Stimulated activated CD4-positive, alpha-beta T cell treated with anti-CD3 and anti-CD28 coated beads, Interleukin-1b, Interleukin-23, amount 100 ng/mL, for 1 hour (primary cell): Measurements from ENCODE around the gene GNAI1.

Experiments used
- DNase-seq, 2 donors: peaks; one replicate each; pipeline ENCODE4 v3.0.0-alpha.2; 2020; ENCODE audit warnings: low read depth in 2 of 2

GNAI1 gene

GRCh38 chr7:80213814-80214213 lies 79.2 kb downstream of the GNAI1 start:
- no peak for DNase-seq

- DNase-seq: no peak
Observed at GRCh38 chr7:80215734-80216133, 81.1 kb downstream of the GNAI1 start.

- no peak for DNase-seq
Observed at GRCh38 chr7:80216996-80217842, 82.6 kb downstream of the GNAI1 start.

GRCh38 chr7:80218723-80219122 lies 84.1 kb downstream of the GNAI1 start:
- no peak for DNase-seq

GRCh38 chr7:80220022-80220634 lies 85.5 kb downstream of the GNAI1 start:
- no peak for DNase-seq

GRCh38 chr7:80224415-80224814 lies 89.8 kb downstream of the GNAI1 start:
- no peak for DNase-seq

GRCh38 chr7:80225361-80225760 lies 90.7 kb downstream of the GNAI1 start:
- no peak for DNase-seq

GRCh38 chr7:80226629-80227028 lies 92.0 kb downstream of the GNAI1 start:
- no peak for DNase-seq

- DNase-seq: no peak
Observed at GRCh38 chr7:80230327-80230726, 95.7 kb downstream of the GNAI1 start.

- no peak for DNase-seq
Observed at GRCh38 chr7:80231707-80232106, 97.1 kb downstream of the GNAI1 start.

- DNase-seq: no peak
Observed at GRCh38 chr7:80232979-80233724, 98.5 kb downstream of the GNAI1 start.

- no peak for DNase-seq
Observed at GRCh38 chr7:80235334-80235733, 100.7 kb downstream of the GNAI1 start.

GRCh38 chr7:80236681-80237080 lies 102.0 kb downstream of the GNAI1 start:
- DNase-seq: no peak

GRCh38 chr7:80240265-80241025 lies 105.8 kb downstream of the GNAI1 start:
- DNase-seq: no peak

- DNase-seq: no peak
Observed at GRCh38 chr7:80241671-80242070, 107.0 kb downstream of the GNAI1 start.

- DNase-seq: no peak
Observed at GRCh38 chr7:80243425-80243824, 108.8 kb downstream of the GNAI1 start.

- no peak for DNase-seq
Observed at GRCh38 chr7:80244206-80244916, 109.7 kb downstream of the GNAI1 start.

- DNase-seq: no peak
Observed at GRCh38 chr7:80247144-80247543, 112.5 kb downstream of the GNAI1 start.

- no peak for DNase-seq
Observed at GRCh38 chr7:80247891-80248290, 113.3 kb downstream of the GNAI1 start.

GRCh38 chr7:80249184-80249583 lies 114.6 kb downstream of the GNAI1 start:
- no peak for DNase-seq

GRCh38 chr7:80249619-80250295 lies 115.1 kb downstream of the GNAI1 start:
- no peak for DNase-seq
